HG03354 (cell line): ENCODE data around the gene VSIG4.
"Not testable (repeated sequence)": the region's sequence is repeated elsewhere in the genome, so short reads cannot be mapped to it uniquely, and the experiment has no call there.

Experiments used
- ATAC-seq: cut with Tn5 transposase; IDR thresholded peaks from one replicate; pipeline ENCODE4 v1.9.1; 2021; ENCODE audit warnings: mild to moderate bottlenecking; ENCODE audit not compliant: unreplicated experiment, poor library complexity, severe bottlenecking

Gene VSIG4, protein sequence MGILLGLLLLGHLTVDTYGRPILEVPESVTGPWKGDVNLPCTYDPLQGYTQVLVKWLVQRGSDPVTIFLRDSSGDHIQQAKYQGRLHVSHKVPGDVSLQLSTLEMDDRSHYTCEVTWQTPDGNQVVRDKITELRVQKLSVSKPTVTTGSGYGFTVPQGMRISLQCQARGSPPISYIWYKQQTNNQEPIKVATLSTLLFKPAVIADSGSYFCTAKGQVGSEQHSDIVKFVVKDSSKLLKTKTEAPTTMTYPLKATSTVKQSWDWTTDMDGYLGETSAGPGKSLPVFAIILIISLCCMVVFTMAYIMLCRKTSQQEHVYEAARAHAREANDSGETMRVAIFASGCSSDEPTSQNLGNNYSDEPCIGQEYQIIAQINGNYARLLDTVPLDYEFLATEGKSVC

DNA sequence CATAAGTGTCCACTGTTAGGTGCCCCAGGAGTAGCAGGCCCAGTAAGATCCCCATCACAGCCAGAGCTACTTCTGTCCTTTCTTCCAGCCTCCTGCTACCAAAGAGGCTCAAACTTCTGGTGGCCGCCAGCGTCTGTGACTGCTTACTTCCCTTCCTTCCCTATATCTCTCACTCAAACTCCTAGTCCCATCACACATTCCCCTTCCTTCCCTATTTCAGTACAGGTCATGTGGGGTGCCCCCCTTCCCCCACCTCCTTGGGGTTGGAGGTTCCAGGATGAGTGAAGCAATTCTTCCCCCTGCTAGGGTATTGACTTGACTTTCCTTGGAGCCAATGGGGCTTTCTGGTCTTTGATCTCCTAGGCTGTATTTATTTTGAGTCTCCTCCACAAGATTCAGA, at the start of gene VSIG4:
Gene VSIG4, minus strand, starts transcription at position 137 of the 400 bp plus-strand sequence. Its CDS starts 82 bp downstream, at position 55.
- ATAC-seq: no peak

DNA sequence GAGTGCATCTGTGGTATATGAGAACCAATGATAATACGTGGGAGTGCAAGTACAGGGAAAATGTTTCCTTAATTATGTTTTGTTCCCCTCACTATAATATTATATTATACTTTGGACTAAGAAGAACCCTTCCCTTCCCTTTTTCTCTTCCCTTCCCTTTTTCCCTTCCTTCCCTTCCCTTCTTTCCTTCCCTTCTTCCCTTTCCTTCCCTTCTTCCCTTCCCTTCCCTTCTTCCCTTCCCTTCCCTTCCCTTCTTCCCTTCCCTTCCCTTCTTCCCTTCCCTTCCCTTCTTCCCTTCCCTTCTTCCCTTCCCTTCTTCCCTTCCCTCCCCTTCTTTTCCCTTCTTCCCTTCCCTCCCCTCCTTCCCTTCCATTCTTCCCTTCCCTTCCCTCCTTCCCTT, 36.9 kb upstream of the VSIG4 start:
- no peak for ATAC-seq

- ATAC-seq: peak; percentile 78
Measured at GRCh38 chrX:66074920-66075879, 35.3 kb upstream of the VSIG4 start.

DNA sequence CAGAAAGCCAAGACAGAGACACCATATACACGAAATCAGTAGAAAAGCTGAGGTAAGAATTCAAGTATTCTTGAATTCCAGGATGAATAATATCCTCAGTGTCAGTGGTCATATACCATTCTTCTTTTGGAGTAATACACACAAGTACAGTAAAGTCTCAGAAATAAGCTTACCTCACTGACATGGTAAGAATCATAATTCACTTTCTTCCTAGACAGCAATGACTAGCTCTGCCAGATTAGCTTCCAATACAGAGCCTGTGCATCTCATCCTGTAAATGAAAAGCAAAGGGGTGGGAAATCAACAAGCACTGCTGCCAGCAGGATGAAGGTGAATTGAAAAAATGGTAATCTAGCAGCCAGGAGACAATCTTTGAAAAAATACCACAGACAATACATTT, 31.2 kb upstream of the VSIG4 start:
- ATAC-seq: no peak

DNA sequence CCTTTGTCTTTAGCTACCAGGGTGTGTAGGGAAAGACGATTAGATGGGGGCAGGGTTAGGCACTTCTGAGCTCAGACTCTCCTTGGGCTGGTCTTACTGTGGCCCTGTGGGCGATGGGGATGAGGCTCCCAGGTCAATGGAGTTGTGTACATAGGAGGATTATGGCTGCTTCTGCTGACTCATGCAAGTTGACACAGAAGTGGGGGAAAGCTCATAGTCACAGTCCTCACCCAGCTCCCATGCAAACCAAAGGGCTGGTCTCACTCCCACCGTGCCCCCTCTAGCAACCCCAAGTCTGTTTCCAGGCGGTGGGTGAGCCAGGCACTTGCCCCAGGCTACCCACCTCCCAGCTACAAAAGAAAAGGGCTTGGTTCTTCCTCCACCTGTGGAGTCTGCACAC, 24.4 kb upstream of the VSIG4 start:
- ATAC-seq: no peak

- not testable (repeated sequence) for ATAC-seq
Measured at GRCh38 chrX:66057019-66057418, 17.1 kb upstream of the VSIG4 start.

DNA sequence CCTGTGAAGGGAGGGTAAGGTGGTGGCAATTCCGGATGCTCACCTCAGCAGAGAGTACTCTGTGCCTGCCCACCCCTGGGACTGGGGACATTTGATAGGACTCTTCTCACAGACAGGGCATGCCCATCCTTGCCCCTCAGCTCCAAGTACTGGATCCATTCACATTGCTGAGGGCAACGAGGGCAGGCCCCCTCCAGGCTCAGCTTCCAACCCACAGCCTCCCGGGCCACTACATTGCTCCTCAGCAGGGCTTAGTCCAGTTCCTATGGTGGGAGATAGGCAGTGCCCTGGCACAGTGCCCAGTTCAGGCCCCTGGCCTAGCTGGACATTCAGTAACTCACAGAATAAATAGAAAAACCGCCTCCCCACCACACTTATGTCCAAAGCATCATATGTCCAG, 15.1 kb upstream of the VSIG4 start:
- no peak for ATAC-seq

GRCh38 chrX:66053414-66053813, 13.5 kb upstream of the VSIG4 start:
- ATAC-seq: no peak

GRCh38 chrX:66051980-66052379, 12.1 kb upstream of the VSIG4 start:
- ATAC-seq: no peak

- ATAC-seq: no peak
Measured at GRCh38 chrX:66050140-66050569, 10.3 kb upstream of the VSIG4 start.

DNA sequence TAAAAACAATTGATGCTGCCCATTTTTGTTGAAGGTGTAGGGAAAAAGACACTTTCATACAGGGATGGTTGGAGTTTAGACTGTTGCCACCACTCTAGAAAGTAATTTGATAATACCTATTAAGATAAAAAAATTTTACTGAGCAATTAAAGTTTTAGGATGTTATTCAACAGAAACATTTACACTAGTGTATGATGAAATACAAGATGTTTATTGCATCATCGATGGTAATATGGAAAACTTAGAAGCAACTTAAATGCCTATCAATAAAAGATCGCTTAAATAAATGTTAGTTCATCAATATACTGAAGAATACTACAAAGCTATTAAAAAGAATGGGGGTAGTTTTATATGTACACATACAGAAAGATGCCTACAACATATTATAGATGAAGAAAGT, 9.2 kb upstream of the VSIG4 start:
- no peak for ATAC-seq

- peak; percentile 83 for ATAC-seq
Measured at GRCh38 chrX:66046612-66047235, 6.8 kb upstream of the VSIG4 start.

- ATAC-seq: no peak
Measured at GRCh38 chrX:66045894-66046293, 6.0 kb upstream of the VSIG4 start.

GRCh38 chrX:66043584-66043983, 3.7 kb upstream of the VSIG4 start:
- ATAC-seq: no peak

DNA sequence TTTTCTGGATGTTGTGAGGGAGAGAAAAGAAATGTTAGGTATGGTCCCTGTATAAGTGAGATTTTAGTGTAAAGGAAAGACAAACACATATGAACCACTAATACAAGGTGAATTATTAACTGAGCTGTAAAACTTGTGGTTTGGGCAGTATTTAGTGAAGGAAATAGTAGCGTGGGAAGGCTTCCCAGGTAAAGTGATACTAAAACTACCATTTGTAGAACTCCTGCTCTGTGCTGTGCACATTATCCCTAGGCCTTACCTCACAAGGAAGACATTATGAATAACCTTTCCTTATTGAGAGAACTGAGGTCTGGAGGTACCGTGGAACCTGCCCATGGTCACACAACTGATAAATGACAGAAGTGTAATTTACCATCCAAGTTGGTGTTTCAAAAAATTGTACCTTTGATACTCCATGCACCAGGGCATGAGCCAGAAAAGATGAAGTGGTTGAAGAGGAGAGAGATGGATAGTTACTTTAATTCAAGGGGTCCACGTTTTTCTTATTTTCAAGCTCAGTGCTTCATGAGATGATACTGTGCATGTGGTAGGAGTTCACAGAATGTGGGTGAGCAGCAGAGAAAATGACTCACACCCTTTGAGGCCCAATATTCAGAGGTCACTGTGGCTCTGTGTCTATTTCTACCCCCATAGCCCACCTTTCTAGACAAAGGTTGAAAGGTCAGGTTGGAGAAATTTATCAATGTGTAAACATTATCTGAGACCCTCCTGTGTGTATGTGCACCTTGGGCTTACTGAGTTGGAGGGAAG, 2.6 kb upstream of the VSIG4 start:
- peak; percentile 43 for ATAC-seq

- ATAC-seq: no peak
Measured at GRCh38 chrX:66038115-66038514, 1.8 kb downstream of the VSIG4 start.

DNA sequence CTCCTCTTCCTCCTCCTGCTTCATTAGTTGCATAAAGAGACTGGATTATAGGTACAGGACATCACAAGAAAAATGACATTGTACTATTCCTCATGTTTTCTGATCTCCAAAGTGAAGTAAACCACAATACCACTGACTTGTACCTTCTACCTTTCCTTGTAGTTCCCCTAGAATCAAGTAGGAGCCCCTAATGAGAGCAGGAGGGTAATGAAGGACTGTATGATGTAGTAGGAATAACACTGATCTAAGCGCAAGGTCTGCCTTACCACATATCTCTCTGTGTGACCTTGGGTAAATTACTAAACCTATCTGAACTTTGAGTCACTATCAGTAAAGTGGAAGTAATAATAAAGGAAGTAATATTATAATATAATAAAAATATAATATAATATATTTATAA, 3.6 kb downstream of the VSIG4 start:
- no peak for ATAC-seq

DNA sequence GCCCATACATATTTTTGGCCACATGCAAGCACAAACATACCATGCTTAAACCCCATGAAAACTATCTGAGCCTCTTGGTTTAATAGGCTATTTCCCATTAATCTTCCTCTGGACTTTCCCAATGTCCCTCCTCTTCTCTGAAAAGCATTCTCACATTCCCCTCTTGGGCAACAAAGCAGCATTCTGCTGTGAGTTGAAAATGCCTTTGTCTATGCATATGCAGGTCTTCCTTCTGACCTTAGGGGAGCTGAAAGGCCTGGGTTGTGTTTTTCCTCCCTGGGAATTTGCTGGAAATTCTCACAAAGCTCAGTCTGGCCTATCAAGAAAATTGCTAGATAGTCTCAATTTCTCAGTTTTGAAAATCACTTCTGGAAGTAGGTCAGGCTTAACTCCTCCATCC, 4.2 kb downstream of the VSIG4 start:
- no peak for ATAC-seq

GRCh38 chrX:66030505-66031317, 9.2 kb downstream of the VSIG4 start:
- peak; percentile 89 for ATAC-seq
